ENCODE data around the gene STX3.

- TF ChIP-seq REST (IDR thresholded peaks at IDR 0.05; ENCODE audit: borderline replicate concordance), result no peak
- no peak for TF ChIP-seq CTCF (IDR thresholded peaks at IDR 0.05; ENCODE audit: poor library complexity, severe bottlenecking)
- TF ChIP-seq EP300 (conservative IDR thresholded peaks at IDR 0.05; ENCODE audit: poor library complexity, severe bottlenecking), result no peak
- TF ChIP-seq EZH2 (IDR thresholded peaks at IDR 0.05; ENCODE audit: borderline replicate concordance, insufficient read depth, low read length, poor library complexity, severe bottlenecking), result no peak
- no peak for TF ChIP-seq SMC3 (conservative IDR thresholded peaks at IDR 0.05; ENCODE audit: poor library complexity)
- no peak for TF ChIP-seq TAF1 (IDR thresholded peaks at IDR 0.05; ENCODE audit: low read depth)
Observed at GRCh38 chr11:59724066-59724465, 31.1 kb upstream of the STX3 start.

Measured in neural cell (in vitro differentiated cells).